T-helper 2 cell treated with Interferon-gamma antibody and Interleukin-4, amounts not matched to agents 5 μg/mL and 100 μg/mL, for 36 hours (primary cell): ENCODE data around the gene ARHGEF16.

Source experiments
- DNase-seq: peaks from one replicate; pipeline ENCODE4 v3.0.0; 2021; ENCODE audit warnings: low spot score
- H3K27ac Mint-ChIP-seq: one replicate; pipeline ENCODE4 v1.8.0; 2021; ENCODE audit warnings: mild to moderate bottlenecking, mixed read lengths
- H3K27me3 Mint-ChIP-seq: one replicate; pipeline ENCODE4 v1.8.0; 2021; ENCODE audit warnings: low read depth, mixed read lengths
- H3K36me3 Mint-ChIP-seq: one replicate; pipeline ENCODE4 v1.8.0; 2021; ENCODE audit warnings: low read depth, mixed read lengths
- H3K4me1 Mint-ChIP-seq: one replicate; pipeline ENCODE4 v1.8.0; 2021; ENCODE audit warnings: low read depth, mixed read lengths
- H3K4me3 Mint-ChIP-seq: one replicate; pipeline ENCODE4 v1.8.0; 2022; ENCODE audit warnings: mild to moderate bottlenecking, moderate library complexity, mixed read lengths
- H3K9me3 Mint-ChIP-seq: one replicate; pipeline ENCODE4 v1.8.0; 2021; ENCODE audit warnings: mixed read lengths

Gene ARHGEF16

DNA sequence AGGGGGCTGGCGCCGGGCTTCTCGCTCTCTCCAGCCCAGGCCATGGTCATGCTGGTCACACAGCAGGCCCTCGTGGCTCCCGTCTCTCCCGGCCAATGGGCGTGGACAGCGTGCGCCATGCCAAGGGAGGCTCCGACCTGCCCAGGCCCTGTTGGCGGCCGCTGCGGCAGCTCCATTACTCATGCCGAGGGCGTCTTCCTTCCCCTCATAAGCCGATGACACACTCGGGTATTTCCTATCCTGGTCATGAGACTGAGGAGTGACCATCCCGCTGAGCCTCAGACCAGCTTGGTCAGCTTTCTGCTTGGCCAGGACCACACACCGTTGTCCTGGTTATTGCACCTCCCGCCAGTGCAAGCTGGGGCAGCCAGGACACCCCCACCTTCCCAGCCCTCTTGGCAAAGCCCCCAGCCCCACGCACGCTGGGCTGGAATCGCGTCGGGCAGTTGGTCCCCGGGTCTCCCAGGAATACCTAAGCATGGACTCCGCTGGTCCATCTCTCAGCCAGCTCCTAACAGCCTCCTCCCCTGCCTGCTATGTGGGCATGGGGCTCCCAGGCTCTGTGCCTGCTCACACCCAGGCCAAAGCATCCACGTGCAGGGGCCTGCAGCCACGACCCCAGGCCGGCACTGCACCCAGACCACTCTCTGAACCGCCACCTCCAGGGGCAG is 49.8 kb downstream of the ARHGEF16 start:
- no peak for DNase-seq
- Mint-ChIP-seq H3K36me3 (no peaks in the 10 kb centered on the region), H3K4me1 (no peaks in the 10 kb centered on the region), H3K9me3 (no peaks in the 10 kb centered on the region), H3K27me3 (no peaks in the 10 kb centered on the region), H3K4me3 (no peak overlapping the region), H3K27ac (no peak overlapping the region)

DNA sequence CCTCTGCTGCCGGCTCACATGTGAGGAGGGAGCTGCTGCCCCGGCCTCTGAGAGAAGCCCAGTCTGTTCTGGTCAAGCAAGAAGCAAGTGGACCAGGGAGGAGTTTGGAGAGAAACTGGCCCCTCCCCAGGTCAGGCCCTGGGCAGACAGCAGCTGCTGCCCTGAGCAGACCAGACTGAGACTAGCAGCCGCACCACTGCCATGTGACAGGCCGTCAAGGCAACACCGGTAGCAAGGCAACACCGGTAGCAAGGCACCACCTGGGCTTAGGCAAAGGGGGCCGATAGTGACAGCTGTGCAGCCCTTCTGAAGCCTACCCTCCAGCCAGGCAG is 50.3 kb downstream of the ARHGEF16 start:
- Mint-ChIP-seq H3K4me3 (no peak overlapping the region), H3K27ac (no peak overlapping the region), H3K4me1 (no peaks in the 10 kb centered on the region), H3K27me3 (no peaks in the 10 kb centered on the region), H3K36me3 (no peaks in the 10 kb centered on the region), H3K9me3 (no peaks in the 10 kb centered on the region)
- DNase-seq: no peak

DNA sequence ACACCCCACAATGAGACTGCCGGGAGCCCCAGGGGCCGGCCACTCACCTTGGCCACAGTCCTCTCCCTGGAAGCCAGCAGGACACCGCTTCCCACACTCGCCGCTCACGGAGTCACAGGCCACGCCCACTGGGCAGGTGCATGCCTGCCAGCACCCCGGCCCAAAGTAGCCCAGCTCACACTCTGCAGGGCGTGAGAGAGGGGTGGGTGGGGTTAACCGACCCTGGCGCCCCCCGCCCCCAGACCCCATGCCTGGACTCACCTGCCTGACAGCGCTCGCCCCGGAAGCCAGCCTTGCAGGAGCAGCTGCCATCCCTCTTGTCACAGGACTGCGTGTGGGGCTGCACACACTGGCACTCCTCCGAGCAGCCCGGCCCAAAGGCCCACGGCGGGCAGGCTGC is 50.7 kb downstream of the ARHGEF16 start:
- Mint-ChIP-seq H3K27ac (no peak overlapping the region), H3K36me3 (no peaks in the 10 kb centered on the region), H3K9me3 (no peaks in the 10 kb centered on the region), H3K4me3 (no peak overlapping the region), H3K4me1 (no peaks in the 10 kb centered on the region), H3K27me3 (no peaks in the 10 kb centered on the region)
- DNase-seq: no peak

DNA sequence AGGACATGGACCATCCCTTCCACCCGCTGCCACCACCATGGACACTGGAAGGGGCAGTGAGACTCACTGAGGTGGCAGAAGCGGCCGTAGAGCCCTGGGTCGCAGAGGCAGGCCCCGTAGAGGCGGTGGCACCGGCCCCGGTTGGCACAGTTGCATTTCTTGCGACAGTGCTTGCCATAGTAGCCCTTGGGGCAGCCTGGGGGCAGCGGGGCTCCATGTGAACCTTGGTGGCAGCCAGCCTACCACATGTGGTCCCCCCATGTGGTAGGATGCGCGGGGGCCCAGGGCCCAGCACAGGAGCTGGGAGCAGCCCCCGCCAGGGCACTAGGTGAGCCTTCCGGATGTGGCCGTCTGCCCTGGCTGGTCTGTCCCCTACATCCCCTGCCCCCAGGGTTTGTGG is 51.6 kb downstream of the ARHGEF16 start:
- Mint-ChIP-seq H3K27ac (no peak overlapping the region), H3K9me3 (no peaks in the 10 kb centered on the region), H3K4me1 (no peaks in the 10 kb centered on the region), H3K36me3 (no peaks in the 10 kb centered on the region), H3K27me3 (no peaks in the 10 kb centered on the region), H3K4me3 (no peak overlapping the region)
- no peak for DNase-seq

DNA sequence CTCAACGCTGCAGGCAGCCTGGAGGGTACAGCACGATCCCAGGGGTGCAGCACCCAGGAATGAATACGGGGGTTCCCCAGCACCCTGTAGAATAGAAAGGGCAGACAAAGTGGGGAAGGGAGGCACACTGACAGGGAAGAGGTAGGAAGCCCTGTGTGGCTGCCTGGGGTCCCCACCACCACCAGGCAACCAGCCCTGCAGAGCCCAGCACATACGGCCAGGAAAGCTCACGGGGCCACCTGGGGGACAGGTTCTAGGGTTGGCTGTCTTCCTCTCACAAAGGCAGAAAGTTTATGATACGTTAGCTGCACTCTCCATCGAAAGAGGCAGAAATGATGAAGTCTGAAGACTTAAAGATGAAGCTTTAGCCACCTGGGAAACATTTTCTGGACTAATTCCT is 52.5 kb downstream of the ARHGEF16 start:
- no peaks in the 10 kb centered on the region for H3K36me3 Mint-ChIP-seq
- no peaks in the 10 kb centered on the region for H3K27me3 Mint-ChIP-seq
- no peaks in the 10 kb centered on the region for H3K4me1 Mint-ChIP-seq
- DNase-seq: no peak
- no peak overlapping the region for H3K4me3 Mint-ChIP-seq
- no peaks in the 10 kb centered on the region for H3K9me3 Mint-ChIP-seq
- H3K27ac Mint-ChIP-seq: no peak overlapping the region

DNA sequence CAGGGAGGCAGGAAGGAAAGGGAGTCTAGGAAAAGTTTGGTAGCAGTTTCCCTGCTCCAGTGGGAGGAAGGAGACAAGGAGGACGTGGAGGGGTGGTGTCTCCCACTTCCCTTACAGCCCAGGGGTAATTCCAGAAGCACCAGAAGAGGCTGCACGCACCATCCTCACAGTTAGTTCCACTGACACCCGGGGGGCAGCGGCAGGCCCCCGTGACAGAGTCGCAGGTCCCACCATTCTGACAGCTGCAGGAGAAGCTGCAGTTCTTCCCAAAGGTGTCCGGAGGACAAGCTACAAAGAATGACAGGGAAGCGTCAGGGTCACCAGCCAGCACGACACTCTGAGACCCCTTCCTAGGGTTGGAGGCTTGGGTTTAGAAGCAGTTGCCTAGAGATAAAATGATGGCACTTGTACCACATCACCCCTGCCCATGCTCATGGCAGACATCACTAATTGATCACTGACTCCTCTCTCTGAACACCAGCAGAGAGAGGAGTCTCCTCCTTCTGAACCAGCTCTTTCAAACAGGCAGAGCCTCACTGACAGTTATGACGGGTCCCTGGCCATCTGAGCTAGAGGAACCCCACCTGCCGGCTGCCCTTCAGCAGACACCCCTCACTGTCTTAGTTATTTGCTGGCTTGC is 53.3 kb downstream of the ARHGEF16 start:
- Mint-ChIP-seq H3K27ac (no peak overlapping the region), H3K4me1 (no peaks in the 10 kb centered on the region), H3K36me3 (no peaks in the 10 kb centered on the region), H3K4me3 (no peak overlapping the region), H3K27me3 (no peaks in the 10 kb centered on the region), H3K9me3 (no peaks in the 10 kb centered on the region)
- DNase-seq: no peak

- no peak for DNase-seq
- Mint-ChIP-seq H3K4me3 (no peak overlapping the region), H3K9me3 (no peaks in the 10 kb centered on the region), H3K4me1 (no peaks in the 10 kb centered on the region), H3K27ac (no peak overlapping the region), H3K27me3 (no peaks in the 10 kb centered on the region), H3K36me3 (no peaks in the 10 kb centered on the region)
Measured at GRCh38 chr1:3508757-3509415, 54.4 kb downstream of the ARHGEF16 start.

- H3K36me3 Mint-ChIP-seq: no peaks in the 10 kb centered on the region
- no peak overlapping the region for H3K4me3 Mint-ChIP-seq
- H3K9me3 Mint-ChIP-seq: no peaks in the 10 kb centered on the region
- DNase-seq: no peak
- H3K27me3 Mint-ChIP-seq: no peaks in the 10 kb centered on the region
- H3K4me1 Mint-ChIP-seq: no peaks in the 10 kb centered on the region
- no peak overlapping the region for H3K27ac Mint-ChIP-seq
Measured at GRCh38 chr1:3509721-3510120, 55.3 kb downstream of the ARHGEF16 start.

GRCh38 chr1:3510136-3510955 is 55.9 kb downstream of the ARHGEF16 start:
- no peak overlapping the region for H3K4me3 Mint-ChIP-seq
- H3K36me3 Mint-ChIP-seq: no peaks in the 10 kb centered on the region
- H3K27me3 Mint-ChIP-seq: no peaks in the 10 kb centered on the region
- no peaks in the 10 kb centered on the region for H3K4me1 Mint-ChIP-seq
- no peak for DNase-seq
- no peaks in the 10 kb centered on the region for H3K9me3 Mint-ChIP-seq
- no peak overlapping the region for H3K27ac Mint-ChIP-seq

GRCh38 chr1:3510956-3511250 is 56.4 kb downstream of the ARHGEF16 start:
- no peaks in the 10 kb centered on the region for H3K9me3 Mint-ChIP-seq
- DNase-seq: no peak
- no peaks in the 10 kb centered on the region for H3K27me3 Mint-ChIP-seq
- no peaks in the 10 kb centered on the region for H3K36me3 Mint-ChIP-seq
- no peak overlapping the region for H3K27ac Mint-ChIP-seq
- no peaks in the 10 kb centered on the region for H3K4me1 Mint-ChIP-seq
- no peak overlapping the region for H3K4me3 Mint-ChIP-seq

DNA sequence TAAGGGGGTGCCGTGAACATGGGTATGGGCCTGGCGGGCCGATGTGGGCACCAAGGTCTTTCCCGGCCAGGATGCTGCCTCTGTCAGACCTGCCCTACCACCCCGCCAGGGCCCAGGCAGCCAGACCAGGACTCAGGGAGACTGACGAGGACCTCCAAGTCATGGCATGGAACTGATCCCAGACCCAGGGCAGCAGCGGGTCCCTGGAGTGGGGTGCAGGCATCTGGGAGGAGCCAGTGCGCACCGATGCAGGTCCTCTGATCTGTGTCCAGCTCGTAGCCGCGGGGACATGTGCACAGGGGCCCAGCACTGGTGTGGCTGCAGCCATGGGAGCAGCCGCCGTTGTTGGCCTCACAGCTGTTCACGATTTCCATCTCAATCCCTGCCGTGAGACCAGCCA is 56.8 kb downstream of the ARHGEF16 start:
- DNase-seq: no peak
- Mint-ChIP-seq H3K27ac (no peak overlapping the region), H3K36me3 (no peaks in the 10 kb centered on the region), H3K4me1 (no peaks in the 10 kb centered on the region), H3K9me3 (no peaks in the 10 kb centered on the region), H3K27me3 (no peaks in the 10 kb centered on the region), H3K4me3 (no peak overlapping the region)

- Mint-ChIP-seq H3K4me1 (no peaks in the 10 kb centered on the region), H3K36me3 (no peaks in the 10 kb centered on the region), H3K27ac (no peak overlapping the region), H3K27me3 (no peaks in the 10 kb centered on the region), H3K9me3 (no peaks in the 10 kb centered on the region), H3K4me3 (no peak overlapping the region)
- no peak for DNase-seq
Measured at GRCh38 chr1:3511856-3512255, 57.4 kb downstream of the ARHGEF16 start.

DNA sequence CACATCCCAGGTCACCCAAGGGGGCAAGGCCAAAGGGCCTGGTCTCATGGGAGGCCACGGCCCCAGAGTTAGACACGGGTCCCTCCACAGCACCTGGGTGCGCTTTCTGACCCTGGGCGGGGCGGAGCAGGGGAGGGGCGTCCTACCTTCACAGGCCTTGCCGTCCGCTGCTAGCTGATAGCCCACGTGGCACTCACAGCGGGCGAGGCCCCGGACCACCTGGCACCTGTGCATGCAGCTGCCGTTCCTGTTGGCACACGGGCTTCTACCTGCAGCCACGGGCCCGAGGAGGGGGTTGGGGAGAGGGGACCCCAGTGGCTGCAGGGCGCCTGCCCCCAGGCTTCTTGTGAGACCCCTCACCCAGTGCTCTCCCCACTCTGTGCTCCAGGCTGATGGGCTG is 59.9 kb downstream of the ARHGEF16 start:
- Mint-ChIP-seq H3K27me3 (no peaks in the 10 kb centered on the region), H3K4me3 (no peak overlapping the region), H3K4me1 (no peaks in the 10 kb centered on the region), H3K36me3 (no peaks in the 10 kb centered on the region), H3K27ac (no peak overlapping the region), H3K9me3 (no peaks in the 10 kb centered on the region)
- no peak for DNase-seq

- no peak for DNase-seq
- H3K27me3 Mint-ChIP-seq: no peaks in the 10 kb centered on the region
- H3K36me3 Mint-ChIP-seq: no peaks in the 10 kb centered on the region
- H3K4me3 Mint-ChIP-seq: no peak overlapping the region
- no peaks in the 10 kb centered on the region for H3K9me3 Mint-ChIP-seq
- H3K4me1 Mint-ChIP-seq: no peaks in the 10 kb centered on the region
- H3K27ac Mint-ChIP-seq: no peak overlapping the region
Measured at GRCh38 chr1:3515272-3515671, 60.8 kb downstream of the ARHGEF16 start.
